ENCODE measurements around the gene TAF13. TPM values are rescaled to one million over a fixed set of nuclear protein-coding genes. Genes with fewer than 3 reads are reported as not detected.

Gene TAF13
- total RNA-seq, 1 donor from 2014 or later: 48.4 TPM

- H3F3A ChIP-seq (ENCODE audit: low read depth): peaks cover 28% of the 10 kb centered on the region
- Mint-ChIP-seq H3K27me3 (ENCODE audit: insufficient read depth, low read depth) (peaks cover 34% of the 10 kb centered on the region), H3K27ac (no peak overlapping the region), H3K4me3 (no peak overlapping the region), H3K9me3 (no peaks in the 10 kb centered on the region), H3K4me1 (peaks cover 22% of the 10 kb centered on the region), H3K36me3 (no peaks in the 10 kb centered on the region)
- no peaks in the 10 kb centered on the region for H3K36me3 ChIP-seq
- no peak overlapping the region for H3K4me3 ChIP-seq
- no peak overlapping the region for H3K27ac ChIP-seq
- H3K79me2 ChIP-seq (ENCODE audit: low read depth): no peaks in the 10 kb centered on the region
- H3K27me3 ChIP-seq: peaks cover 64% of the 10 kb centered on the region
- no peak overlapping the region for H2AFZ ChIP-seq (replicated peaks)
- TF ChIP-seq EZH2 (IDR thresholded peaks at IDR 0.05) (no peak), CTCF (IDR thresholded peaks at IDR 0.05) (no peak), EZH2phosphoT487 (IDR thresholded peaks at IDR 0.05) (no peak)
- peaks cover 4% of the 10 kb centered on the region for H3K4me1 ChIP-seq
- no peak overlapping the region for H3K4me2 ChIP-seq
- H4K20me1 ChIP-seq (ENCODE audit: low read depth): no peaks in the 10 kb centered on the region
- no peak for DNase-seq (ENCODE audit: low spot score)
- H3K9ac ChIP-seq: no peak overlapping the region
- H3K9me3 ChIP-seq (ENCODE audit: low read depth): no peaks in the 10 kb centered on the region
These were observed 40.5 kb upstream of the TAF13 start for GRCh38 chr1:109116286-109116685.

- Histone ChIP-seq H3K4me1 (peaks cover 4% of the 10 kb centered on the region), H3K27me3 (peaks cover 70% of the 10 kb centered on the region)
These were observed 39.9 kb upstream of the TAF13 start for GRCh38 chr1:109115685-109116084.

GRCh38 chr1:109114342-109114674 lies 38.5 kb upstream of the TAF13 start:
- H3K4me1 ChIP-seq: peaks cover 4% of the 10 kb centered on the region
- H2AFZ ChIP-seq (replicated peaks): peak overlapping the region; percentile 97
- H3K4me1 Mint-ChIP-seq: peaks cover 22% of the 10 kb centered on the region
- H3K36me3 ChIP-seq: no peaks in the 10 kb centered on the region
- H3K9ac ChIP-seq: no peak overlapping the region
- peak overlapping the region; percentile 83 for H3K4me3 Mint-ChIP-seq
- H3K27ac ChIP-seq: no peak overlapping the region
- DNase-seq (ENCODE audit: low spot score): peak; percentile 41
- no peak overlapping the region for H3K27ac Mint-ChIP-seq
- peaks cover 28% of the 10 kb centered on the region for H3F3A ChIP-seq (ENCODE audit: low read depth)
- H4K20me1 ChIP-seq (ENCODE audit: low read depth): no peaks in the 10 kb centered on the region
- H3K79me2 ChIP-seq (ENCODE audit: low read depth): no peaks in the 10 kb centered on the region
- H3K9me3 Mint-ChIP-seq: no peaks in the 10 kb centered on the region
- peak overlapping the region; percentile 96 for H3K4me2 ChIP-seq
- peaks cover 38% of the 10 kb centered on the region for H3K27me3 Mint-ChIP-seq (ENCODE audit: insufficient read depth, low read depth)
- peaks cover 83% of the 10 kb centered on the region for H3K27me3 ChIP-seq
- peak overlapping the region; percentile 51 for H3K4me3 ChIP-seq
- no peaks in the 10 kb centered on the region for H3K9me3 ChIP-seq (ENCODE audit: low read depth)
- no peaks in the 10 kb centered on the region for H3K36me3 Mint-ChIP-seq
- TF ChIP-seq CTCF (IDR thresholded peaks at IDR 0.05) (no peak), EZH2phosphoT487 (IDR thresholded peaks at IDR 0.05) (no peak), EZH2 (IDR thresholded peaks at IDR 0.05) (no peak)

More at GRCh38 chr1:109115685-109116084, 39.9 kb upstream of the TAF13 start:
- no peak overlapping the region for H2AFZ ChIP-seq (replicated peaks)
- no peak overlapping the region for H3K27ac ChIP-seq
- no peak for DNase-seq (ENCODE audit: low spot score)
- peaks cover 28% of the 10 kb centered on the region for H3F3A ChIP-seq (ENCODE audit: low read depth)
- no peaks in the 10 kb centered on the region for H4K20me1 ChIP-seq (ENCODE audit: low read depth)
- H3K4me2 ChIP-seq: no peak overlapping the region
- Mint-ChIP-seq H3K4me1 (peaks cover 22% of the 10 kb centered on the region), H3K36me3 (no peaks in the 10 kb centered on the region), H3K4me3 (no peak overlapping the region), H3K27me3 (ENCODE audit: insufficient read depth, low read depth) (peaks cover 38% of the 10 kb centered on the region), H3K9me3 (no peaks in the 10 kb centered on the region), H3K27ac (no peak overlapping the region)
- H3K4me3 ChIP-seq: no peak overlapping the region
- H3K79me2 ChIP-seq (ENCODE audit: low read depth): no peaks in the 10 kb centered on the region
- no peak for TF ChIP-seq CTCF (IDR thresholded peaks at IDR 0.05)
- no peak for TF ChIP-seq EZH2phosphoT487 (IDR thresholded peaks at IDR 0.05)
- no peak for TF ChIP-seq EZH2 (IDR thresholded peaks at IDR 0.05)
- no peaks in the 10 kb centered on the region for H3K9me3 ChIP-seq (ENCODE audit: low read depth)
- H3K9ac ChIP-seq: no peak overlapping the region
- H3K36me3 ChIP-seq: no peaks in the 10 kb centered on the region
